ENCODE measurements around the gene CDH23. TPM values are rescaled to one million over a fixed set of nuclear protein-coding genes. Genes with fewer than 3 reads are reported as not detected.

CDH23 gene
- total RNA-seq, 1 donor from 2014 or later, result 10.3 TPM

Small RNAs within 50 kb of the gene (microRNA-seq; reads per million reads assigned to microRNA genes)
- not detected for gene MIR7152 (ENCODE audit: borderline number of aligned reads, borderline replicate concordance)

Small RNAs within 50 kb of the gene (small RNA-seq; reads per million reads assigned to genes)
- gene MIR7152 (not detected), gene RNU7-38P (not detected)

Other genes with a start within 250 kb of the CDH23 start
- gene UNC5B, start 184.3 kb upstream of the CDH23 start, total RNA-seq, result 24.3 TPM
- gene SLC29A3, start 77.7 kb upstream of the CDH23 start, total RNA-seq, result 7.6 TPM

Data from vagina (tissue), 2 donors.